PC-9 (cell line): ENCODE data around the gene SCRT2. TPM values are rescaled to one million over a fixed set of nuclear protein-coding genes. Genes with fewer than 3 reads are reported as not detected.

ENCODE experiments used
- BruUV-seq: library from RNA; stranded (reverse); fragments of 400-500 nt; replicated peaks from 2 replicates; lab custom pipeline; 2021; lab: Mats Ljungman, UMichigan
- CTCF ChIA-PET: fragments of 300-600 bp; sonication (Branson Sonifier 250); formaldehyde crosslinking; loops from one replicate; lab custom pipeline; 2022; ENCODE audit warnings: antibody characterized with exemption; lab: Charles Lee
- POLR2A ChIA-PET: fragments of 300-600 bp; sonication (Branson Sonifier 250); formaldehyde crosslinking; loops from one replicate; lab custom pipeline; 2022; ENCODE audit warnings: antibody characterized with exemption; ENCODE audit not compliant: unreplicated experiment; lab: Charles Lee
- DNase-seq, 2 experiments: peaks; one replicate each; pipeline versions ENCODE4 v3.0.0 to v3.0.0-alpha.2; 2015 to 2022; ENCODE audit warnings: mixed read lengths in 1 of 2
- H2AFZ ChIP-seq: fragments of 200-600 bp; sonication (generic); 2 replicates; pipeline ENCODE4 v1.8.1; 2017; ENCODE audit warnings: antibody characterized with exemption
- H3F3A ChIP-seq: fragments of 200-600 bp; sonication (generic); 2 replicates; pipeline ENCODE4 v1.8.1; 2017; ENCODE audit warnings: antibody characterized with exemption, mild to moderate bottlenecking, low read depth; ENCODE audit not compliant: insufficient read depth
- H3K27ac ChIP-seq: fragments of 200-600 bp; sonication (generic); 2 replicates; pipeline ENCODE4 v1.6.1; 2016; ENCODE audit warnings: mixed run types
- H3K27me3 ChIP-seq: fragments of 200-600 bp; sonication (generic); 2 replicates; pipeline ENCODE4 v1.6.1; 2016; ENCODE audit warnings: low read depth, mixed run types; ENCODE audit not compliant: insufficient read depth
- H3K36me3 ChIP-seq: fragments of 200-600 bp; sonication (generic); 2 replicates; pipeline ENCODE4 v1.6.1; 2016; ENCODE audit warnings: low read depth, mixed run types
- H3K4me1 ChIP-seq: fragments of 200-600 bp; sonication (generic); replicated peaks from 2 replicates; pipeline ENCODE4 v1.6.1; 2016; ENCODE audit warnings: mixed run types; ENCODE audit not compliant: insufficient read depth
- H3K4me2 ChIP-seq: fragments of 200-600 bp; sonication (generic); 2 replicates; pipeline ENCODE4 v1.6.1; 2017; ENCODE audit warnings: mixed run types
- H3K4me3 ChIP-seq: fragments of 200-600 bp; sonication (generic); 2 replicates; pipeline ENCODE4 v1.6.1; 2016; ENCODE audit warnings: mixed run types
- H3K79me2 ChIP-seq: fragments of 200-600 bp; sonication (generic); 2 replicates; pipeline ENCODE4 v1.6.1; 2017; ENCODE audit warnings: low read depth, mixed run types
- H3K9me2 ChIP-seq: fragments of 200-600 bp; sonication (generic); 2 replicates; pipeline ENCODE4 v1.8.1; 2017; ENCODE audit warnings: mild to moderate bottlenecking; ENCODE audit not compliant: insufficient read depth
- H3K9me3 ChIP-seq: fragments of 200-600 bp; sonication (generic); 2 replicates; pipeline ENCODE4 v1.8.1; 2016; ENCODE audit warnings: low read depth; ENCODE audit not compliant: insufficient read depth
- H4K20me1 ChIP-seq: fragments of 200-600 bp; sonication (generic); 2 replicates; pipeline ENCODE4 v1.8.1; 2017; ENCODE audit not compliant: insufficient read depth
- EZH2 ChIP-seq: fragments of 200-600 bp; sonication (generic); IDR thresholded peaks from 2 replicates; pipeline ENCODE4 v1.8.0; 2017; ENCODE audit warnings: antibody characterized with exemption, low read depth
- intact Hi-C: fragments of 100-400 bp; cut with micrococcal nuclease; formaldehyde crosslinking; loops from one replicate; pipeline ENCODE4 v1.10.0; 2022; ENCODE audit not compliant: unreplicated experiment
- total RNA-seq: library from RNA; stranded (reverse); gene quantifications from 2 replicates; pipeline ENCODE4 v1.2.3, GENCODE V29; 2021
- TF ChIP-seq, protein P1 (sequence below): fragments of 200-600 bp; sonication (generic); conservative IDR thresholded peaks from 2 replicates; pipeline ENCODE4 v1.6.1; 2017; ENCODE audit warnings: mixed run types, antibody characterized with exemption, mild to moderate bottlenecking, moderate library complexity

The SCRT2 gene
- total RNA-seq, 1 experiment from 2014 or later: not detected

DNA sequence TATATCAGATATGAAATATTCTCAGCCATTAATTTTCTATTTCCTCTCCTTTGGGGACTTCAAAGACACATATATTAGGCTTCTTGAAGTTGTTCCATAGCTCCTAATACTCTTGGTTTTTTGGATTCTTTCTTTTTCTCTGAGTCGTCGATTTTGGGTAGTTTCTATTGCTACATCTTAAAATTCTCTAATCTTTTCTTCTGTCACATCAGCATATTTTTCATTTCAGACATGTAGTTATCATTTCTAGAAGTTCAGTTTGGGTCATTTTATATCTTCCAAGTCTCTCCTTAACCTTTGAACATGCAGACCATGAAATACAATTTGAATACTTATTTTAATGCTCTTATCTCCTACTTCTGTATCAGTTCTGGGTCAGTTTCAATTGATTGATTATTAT, 38.9 kb upstream of the SCRT2 start:
- no peaks in the 10 kb centered on the region for H3K4me1 ChIP-seq
- no peaks in the 10 kb centered on the region for H3K9me2 ChIP-seq
- no peaks in the 10 kb centered on the region for H3F3A ChIP-seq
- intact Hi-C loops: no loop called here
- H3K4me2 ChIP-seq: no peak overlapping the region
- ChIA-PET CTCF (no interaction called here), POLR2A (interaction anchor here (0.6 kb wide), 1 partner anchor 396 kb away, joined by 4 read pairs; no protein-coding TSS in a partner anchor)
- no peaks in the 10 kb centered on the region for H4K20me1 ChIP-seq
- H3K36me3 ChIP-seq: no peaks in the 10 kb centered on the region
- no peak for TF ChIP-seq EZH2
- TF ChIP-seq, protein P1, sequence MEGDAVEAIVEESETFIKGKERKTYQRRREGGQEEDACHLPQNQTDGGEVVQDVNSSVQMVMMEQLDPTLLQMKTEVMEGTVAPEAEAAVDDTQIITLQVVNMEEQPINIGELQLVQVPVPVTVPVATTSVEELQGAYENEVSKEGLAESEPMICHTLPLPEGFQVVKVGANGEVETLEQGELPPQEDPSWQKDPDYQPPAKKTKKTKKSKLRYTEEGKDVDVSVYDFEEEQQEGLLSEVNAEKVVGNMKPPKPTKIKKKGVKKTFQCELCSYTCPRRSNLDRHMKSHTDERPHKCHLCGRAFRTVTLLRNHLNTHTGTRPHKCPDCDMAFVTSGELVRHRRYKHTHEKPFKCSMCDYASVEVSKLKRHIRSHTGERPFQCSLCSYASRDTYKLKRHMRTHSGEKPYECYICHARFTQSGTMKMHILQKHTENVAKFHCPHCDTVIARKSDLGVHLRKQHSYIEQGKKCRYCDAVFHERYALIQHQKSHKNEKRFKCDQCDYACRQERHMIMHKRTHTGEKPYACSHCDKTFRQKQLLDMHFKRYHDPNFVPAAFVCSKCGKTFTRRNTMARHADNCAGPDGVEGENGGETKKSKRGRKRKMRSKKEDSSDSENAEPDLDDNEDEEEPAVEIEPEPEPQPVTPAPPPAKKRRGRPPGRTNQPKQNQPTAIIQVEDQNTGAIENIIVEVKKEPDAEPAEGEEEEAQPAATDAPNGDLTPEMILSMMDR: no peak
- H3K9me3 ChIP-seq: peaks cover 2% of the 10 kb centered on the region; the same call in 1 of the 2 replicates
- H3K27ac ChIP-seq: no peak overlapping the region
- DNase-seq: no peak
- BruUV-seq: no TSS peak
- no peak overlapping the region for H3K4me3 ChIP-seq
- peaks cover 37% of the 10 kb centered on the region for H3K27me3 ChIP-seq
- H2AFZ ChIP-seq: no peak overlapping the region
- no peaks in the 10 kb centered on the region for H3K79me2 ChIP-seq

DNA sequence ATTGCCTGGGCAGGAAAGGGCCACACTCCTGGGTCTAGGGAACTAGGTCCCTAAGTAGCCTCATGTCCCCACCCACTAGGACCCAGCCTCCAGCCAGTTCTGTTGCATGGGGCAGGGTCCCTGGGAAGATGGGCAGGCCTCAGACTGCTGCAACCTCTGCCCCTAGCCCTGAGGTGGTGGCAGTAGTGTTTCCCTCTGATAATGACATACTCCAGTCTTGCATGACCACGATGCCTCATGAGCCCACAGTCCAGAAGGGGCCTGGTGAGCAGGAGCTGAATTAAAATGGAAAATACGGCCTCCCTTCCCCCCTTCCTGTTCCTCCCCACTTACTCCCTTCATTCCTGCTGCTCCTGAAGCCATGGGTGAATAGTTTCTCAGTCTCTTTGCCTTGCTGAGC, 36.0 kb upstream of the SCRT2 start:
- no peaks in the 10 kb centered on the region for H3F3A ChIP-seq
- no TSS peak for BruUV-seq
- no peaks in the 10 kb centered on the region for H3K4me1 ChIP-seq
- no peak overlapping the region for H3K27ac ChIP-seq
- H4K20me1 ChIP-seq: no peaks in the 10 kb centered on the region
- H2AFZ ChIP-seq: no peak overlapping the region
- POLR2A ChIA-PET: no interaction called here
- no peaks in the 10 kb centered on the region for H3K36me3 ChIP-seq
- H3K4me2 ChIP-seq: no peak overlapping the region
- no peaks in the 10 kb centered on the region for H3K79me2 ChIP-seq
- TF ChIP-seq, protein P1: no peak
- TF ChIP-seq EZH2: no peak
- peaks cover 2% of the 10 kb centered on the region; the same call in 1 of the 2 replicates for H3K9me3 ChIP-seq
- no peak for DNase-seq
- H3K27me3 ChIP-seq: peaks cover 19% of the 10 kb centered on the region; the same call in 1 of the 2 replicates
- no peak overlapping the region for H3K4me3 ChIP-seq
- intact Hi-C loops: no loop called here
- CTCF ChIA-PET: no interaction called here
- H3K9me2 ChIP-seq: no peaks in the 10 kb centered on the region

DNA sequence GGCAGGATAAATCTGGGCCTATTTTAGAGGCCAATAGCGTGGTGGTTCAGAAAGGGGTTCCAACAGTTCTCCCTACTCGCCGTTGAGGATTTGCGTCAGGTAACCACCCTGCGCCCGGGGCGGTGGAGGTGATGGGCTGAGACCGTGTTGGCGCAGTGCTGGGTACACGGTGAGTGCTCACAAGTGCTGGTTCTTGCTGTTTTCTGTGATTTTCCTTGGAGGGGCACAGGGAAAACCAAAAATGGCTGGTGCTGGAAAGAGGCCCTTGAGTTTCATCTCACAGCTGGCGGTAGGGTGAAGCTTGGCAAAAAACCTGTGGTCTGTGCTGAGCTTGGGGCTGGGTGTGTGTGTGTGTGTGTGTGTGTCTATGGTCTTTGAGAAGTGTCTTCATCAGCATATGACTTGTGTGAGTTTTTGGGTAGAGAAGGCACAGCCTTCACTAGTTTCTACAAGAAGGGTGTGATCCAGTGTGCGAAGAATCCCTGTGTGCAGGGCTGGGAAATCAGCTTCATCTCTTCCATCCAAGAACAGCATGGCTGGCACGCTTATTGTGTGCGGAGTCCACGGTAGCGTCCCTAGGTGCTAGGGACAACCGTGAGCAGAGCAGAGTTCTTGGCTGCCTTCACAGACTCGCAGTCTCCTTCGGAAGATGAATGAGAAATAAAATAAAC, 35.3 kb upstream of the SCRT2 start:
- CTCF ChIA-PET: no interaction called here
- Histone ChIP-seq H3K9me3 (peaks cover 2% of the 10 kb centered on the region; the same call in 1 of the 2 replicates), H3K27ac (no peak overlapping the region), H4K20me1 (no peaks in the 10 kb centered on the region), H3K27me3 (peaks cover 20% of the 10 kb centered on the region; the same call in 1 of the 2 replicates), H3K9me2 (no peaks in the 10 kb centered on the region), H3K4me2 (no peak overlapping the region), H3K79me2 (no peaks in the 10 kb centered on the region), H2AFZ (no peak overlapping the region), H3F3A (no peaks in the 10 kb centered on the region), H3K36me3 (no peaks in the 10 kb centered on the region), H3K4me1 (no peaks in the 10 kb centered on the region), H3K4me3 (no peak overlapping the region)
- TF ChIP-seq EZH2: no peak
- TF ChIP-seq, protein P1: no peak
- POLR2A ChIA-PET: no interaction called here
- peak in 1 of 2 experiments; percentile 2 for DNase-seq
- intact Hi-C loops: no loop called here
- no TSS peak for BruUV-seq
